ENCODE data around the gene SMAD3.

SMAD3 gene

DNA sequence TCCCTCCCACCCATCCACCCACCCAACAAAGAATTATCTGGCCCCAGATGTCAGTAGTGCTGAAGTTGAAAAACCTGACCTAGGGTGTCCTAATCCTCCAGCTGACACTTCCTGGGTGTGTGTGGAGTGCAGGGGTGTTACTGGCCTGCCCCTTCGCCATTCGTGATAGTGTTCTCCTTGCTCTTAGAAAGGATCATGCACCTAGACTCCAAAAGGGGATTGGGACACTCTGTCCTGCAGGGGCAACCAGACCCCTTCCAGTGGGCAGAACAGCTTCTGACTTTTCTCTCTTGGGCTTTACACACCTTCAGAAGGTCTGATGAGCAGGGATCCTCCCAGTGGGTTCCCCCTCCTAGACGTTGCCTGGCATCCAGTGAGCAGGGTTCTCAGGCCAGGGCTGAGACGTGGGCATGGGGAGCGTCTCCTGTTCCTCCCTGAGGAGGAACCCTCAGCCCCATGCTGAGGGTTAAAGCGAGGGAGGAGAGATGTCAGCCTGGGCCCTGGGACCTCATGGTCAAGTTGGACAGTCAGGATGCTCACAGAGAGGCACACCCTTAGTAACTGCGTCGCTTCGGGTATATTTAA lies 114.1 kb downstream of the SMAD3 start:
- no peak for DNase-seq

DNA sequence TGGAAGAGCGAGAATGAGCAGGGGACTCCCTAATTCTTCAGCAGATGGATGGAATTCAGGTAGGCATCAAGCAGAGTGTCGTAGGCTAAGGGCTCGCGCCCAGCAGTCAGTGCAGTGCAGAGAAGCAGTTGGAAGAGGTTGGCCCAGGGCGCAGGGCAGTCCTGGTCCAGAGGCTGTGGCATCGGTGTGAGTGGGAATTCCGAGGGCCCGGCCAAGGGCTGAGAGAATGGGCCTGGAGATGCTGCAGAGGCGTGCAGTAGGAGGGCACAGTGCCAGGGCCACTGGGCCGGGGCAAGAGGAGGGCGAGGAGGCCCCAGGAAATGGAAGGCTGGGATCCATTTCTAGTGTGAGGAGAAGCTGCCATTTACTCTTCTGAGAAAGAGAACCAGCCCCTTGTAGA lies 114.6 kb downstream of the SMAD3 start:
- DNase-seq: no peak

DNA sequence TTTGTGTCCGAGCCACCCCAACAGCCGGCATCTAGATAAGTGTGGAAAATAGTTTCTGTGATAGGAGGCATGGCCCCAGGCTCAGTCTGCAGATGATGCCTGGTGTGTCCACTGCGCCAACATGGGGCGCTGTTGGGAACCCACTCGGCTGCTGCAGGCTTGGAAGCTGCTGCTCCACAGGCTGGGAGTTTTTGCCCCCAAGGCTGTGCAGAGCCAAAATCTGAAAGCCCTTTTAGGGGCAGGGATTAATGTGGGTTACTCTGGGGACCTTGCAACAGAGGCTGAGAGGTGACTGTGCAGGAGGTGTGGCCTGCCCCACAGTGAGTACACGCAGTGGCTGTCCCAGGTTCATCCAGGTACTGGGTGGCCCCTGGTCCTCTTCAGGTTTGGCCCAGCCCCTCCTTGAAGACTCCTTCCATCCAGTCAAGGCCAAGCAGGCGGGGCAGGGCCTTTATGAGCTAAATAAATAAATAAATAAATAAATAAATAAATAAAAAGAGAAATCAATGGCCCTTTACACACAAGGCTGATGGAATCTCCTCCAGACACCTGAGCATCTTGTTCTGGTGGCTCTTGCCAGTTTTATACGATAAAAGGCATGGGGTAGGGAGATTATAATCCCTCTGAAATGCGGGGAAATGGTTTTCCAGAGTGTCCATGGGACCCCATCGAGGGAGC lies 115.3 kb downstream of the SMAD3 start:
- no peak for DNase-seq

DNA sequence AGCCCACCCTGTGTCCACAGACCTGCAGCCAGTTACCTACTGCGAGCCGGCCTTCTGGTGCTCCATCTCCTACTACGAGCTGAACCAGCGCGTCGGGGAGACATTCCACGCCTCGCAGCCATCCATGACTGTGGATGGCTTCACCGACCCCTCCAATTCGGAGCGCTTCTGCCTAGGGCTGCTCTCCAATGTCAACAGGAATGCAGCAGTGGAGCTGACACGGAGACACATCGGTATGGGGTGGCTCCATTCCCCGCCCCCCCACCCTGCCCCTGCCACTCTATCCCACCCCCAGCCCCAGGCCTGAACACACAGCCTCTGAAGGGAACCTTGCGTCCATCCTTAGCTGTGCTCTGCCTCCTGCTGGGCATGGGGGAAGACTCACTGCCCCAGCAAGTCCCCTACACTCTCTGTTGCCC lies 115.8 kb downstream of the SMAD3 start:
- DNase-seq: no peak

DNA sequence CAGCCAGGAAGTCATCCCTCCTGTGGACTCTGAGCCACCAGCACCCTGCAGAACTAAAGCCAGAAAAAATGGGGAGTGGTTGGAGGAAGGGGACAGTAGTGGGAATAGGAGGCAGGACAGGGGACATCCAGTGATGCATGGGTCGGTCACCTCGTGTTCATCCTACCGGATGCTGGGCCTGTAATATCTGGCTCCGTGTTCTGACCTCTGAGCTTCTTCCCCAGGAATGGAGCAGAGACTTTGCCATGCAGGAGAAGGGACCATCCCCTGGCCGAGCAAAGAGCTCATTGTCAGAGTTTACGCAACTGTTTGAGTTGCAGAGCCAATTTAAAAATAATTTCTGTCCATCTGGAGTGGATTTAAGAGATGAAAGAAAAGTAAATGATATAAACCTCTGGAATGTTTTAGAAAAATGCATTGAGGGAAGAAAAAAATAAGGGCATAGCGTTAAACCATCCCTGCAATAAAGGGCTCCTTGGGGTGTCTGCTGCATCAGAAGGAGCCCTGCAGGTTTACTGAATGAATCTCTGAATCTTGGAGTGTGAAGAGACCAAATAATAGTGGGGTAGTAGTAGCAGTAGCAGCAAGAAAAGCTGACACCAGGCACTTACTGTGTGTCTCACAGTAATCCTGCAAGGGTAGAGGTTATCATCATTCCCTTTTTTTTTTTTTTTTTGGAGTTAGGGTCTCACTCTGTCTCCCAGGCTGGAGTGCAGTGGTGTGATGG lies 118.2 kb downstream of the SMAD3 start:
- DNase-seq: no peak

DNA sequence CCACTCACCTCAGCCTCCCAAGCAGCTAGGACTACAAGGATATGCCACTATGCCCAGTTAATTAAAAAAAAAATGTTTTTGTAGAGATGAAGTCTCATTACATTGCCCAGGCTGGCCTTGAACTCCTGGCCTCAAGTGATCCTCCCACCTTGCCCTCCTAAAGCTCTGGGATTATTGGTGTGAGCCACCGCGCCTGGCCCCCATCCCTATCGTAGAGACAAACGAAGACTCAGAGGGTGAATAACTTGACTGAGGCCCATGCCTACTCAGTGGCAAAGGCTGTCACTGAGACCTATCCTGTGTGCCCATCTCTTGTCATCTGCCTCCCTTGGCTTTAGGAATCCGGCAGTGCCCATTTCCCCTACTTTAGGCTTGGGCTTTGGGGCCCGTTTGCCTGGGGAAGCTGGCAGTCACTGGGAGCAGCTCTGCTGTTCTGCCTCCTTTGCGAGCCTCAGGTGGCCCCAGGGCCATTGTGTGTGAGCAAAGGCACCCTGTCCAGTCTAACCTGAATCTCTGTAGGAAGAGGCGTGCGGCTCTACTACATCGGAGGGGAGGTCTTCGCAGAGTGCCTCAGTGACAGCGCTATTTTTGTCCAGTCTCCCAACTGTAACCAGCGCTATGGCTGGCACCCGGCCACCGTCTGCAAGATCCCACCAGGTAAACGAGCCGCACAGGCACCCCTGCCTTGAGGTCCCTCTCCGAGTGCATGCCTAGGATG lies 119.0 kb downstream of the SMAD3 start:
- DNase-seq: no peak

DNA sequence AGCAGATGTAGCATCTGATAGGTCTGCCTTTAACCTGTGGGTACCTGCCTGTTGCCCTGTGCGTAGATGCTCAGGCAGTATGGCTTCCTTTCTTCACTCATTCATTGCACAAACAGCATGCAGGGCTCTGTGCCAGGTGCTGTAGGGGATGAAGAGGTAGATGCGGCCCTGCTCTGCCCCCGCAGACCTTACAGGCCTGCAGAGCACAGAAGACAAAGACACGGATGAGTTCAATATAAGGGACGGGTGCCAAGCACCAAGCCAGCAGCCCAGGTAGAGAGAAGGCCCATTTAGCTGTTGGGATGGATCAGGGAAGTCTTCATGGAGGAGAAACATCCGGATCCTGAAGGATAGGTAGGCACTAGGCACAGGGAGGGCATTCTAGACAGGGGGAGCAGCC lies 119.6 kb downstream of the SMAD3 start:
- no peak for DNase-seq

DNA sequence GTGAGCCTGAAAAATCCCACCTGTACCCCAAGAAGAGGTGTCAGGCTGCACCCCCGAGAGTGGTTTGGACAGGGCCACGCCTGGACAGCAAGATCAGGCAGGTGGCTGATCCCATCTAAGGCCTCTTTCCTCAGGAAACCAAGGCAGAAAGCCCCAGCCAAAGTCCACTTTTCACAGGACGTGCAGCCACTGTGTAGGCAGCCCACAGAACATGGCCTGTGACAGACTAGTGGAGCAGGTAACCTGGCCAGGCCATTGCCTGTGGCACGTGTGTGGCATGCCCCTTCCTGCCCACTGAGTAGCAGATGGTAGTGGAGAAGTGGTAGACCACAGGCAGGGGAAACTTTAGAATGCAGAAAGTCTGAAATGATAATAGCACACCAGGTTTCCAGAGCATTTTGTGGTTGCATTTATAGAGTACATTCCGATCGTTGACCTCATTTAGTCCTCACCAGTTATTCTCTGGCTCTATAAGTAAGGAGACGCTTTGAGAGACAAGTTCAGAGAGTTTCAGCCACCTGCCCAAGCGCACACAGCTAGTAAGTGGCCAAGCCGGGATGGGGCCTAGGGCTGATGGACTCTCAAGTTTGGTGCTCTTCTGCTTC lies 120.3 kb downstream of the SMAD3 start:
- no peak for DNase-seq

DNA sequence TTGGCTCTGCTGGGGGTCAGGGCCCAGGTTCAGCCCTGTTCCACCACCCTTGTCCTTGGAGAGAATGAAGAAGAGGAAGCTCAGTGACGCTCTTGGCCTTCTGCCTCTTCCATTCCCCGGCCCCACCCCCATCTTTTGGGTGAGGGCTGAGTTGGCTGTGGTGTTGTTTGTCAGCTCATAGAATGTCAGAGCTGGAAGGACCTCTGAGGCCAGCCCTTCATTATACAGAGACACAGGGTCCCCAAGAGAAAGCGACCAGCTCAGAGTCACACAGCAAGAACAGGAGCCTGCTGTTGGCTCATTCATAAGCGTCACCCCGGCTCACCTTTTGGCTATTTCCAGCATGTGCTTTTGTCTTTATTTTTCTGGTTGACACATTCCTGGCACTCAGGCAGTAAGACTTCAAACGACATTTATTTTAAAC lies 120.8 kb downstream of the SMAD3 start:
- DNase-seq: peak in 16 of 51 donors; percentile 16 to 68 (median 26)

DNA sequence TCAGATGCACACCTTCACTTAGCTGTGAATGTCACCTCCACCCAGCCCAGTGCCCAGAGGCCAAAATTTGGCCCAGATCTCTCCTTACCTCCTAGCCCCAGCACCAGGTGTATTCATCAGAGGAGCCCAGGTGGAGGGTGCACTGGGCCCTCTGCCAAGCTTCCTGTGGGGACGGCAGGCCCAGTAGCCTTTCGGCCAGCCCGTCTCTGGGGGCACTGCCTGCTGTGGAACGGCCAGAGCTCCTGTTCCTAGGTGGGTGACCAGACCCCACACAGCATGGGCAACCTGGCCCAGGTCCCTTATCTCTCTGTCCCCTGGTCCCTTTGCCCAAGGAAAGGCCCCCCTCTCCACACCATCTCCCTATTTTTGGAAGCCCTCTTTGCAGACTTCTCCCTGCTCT lies 121.3 kb downstream of the SMAD3 start:
- DNase-seq: no peak

DNA sequence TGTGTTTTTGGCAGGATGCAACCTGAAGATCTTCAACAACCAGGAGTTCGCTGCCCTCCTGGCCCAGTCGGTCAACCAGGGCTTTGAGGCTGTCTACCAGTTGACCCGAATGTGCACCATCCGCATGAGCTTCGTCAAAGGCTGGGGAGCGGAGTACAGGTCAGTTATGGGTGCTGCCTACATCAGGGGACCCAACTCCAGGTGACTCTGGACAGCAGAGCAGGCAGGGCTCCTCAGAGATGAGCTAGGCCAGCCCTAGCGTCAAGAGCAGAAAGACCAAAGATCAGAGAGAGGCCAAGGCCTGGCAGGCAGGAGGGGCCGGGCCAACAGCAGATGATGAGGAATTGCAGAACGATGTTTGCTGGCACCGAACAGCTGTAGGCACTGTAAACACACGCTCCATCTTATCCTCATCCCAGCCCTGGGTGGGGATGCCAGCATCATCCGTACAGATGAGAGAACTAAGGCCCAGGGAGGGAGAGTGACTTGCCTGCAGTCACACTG lies 122.0 kb downstream of the SMAD3 start:
- DNase-seq: no peak

DNA sequence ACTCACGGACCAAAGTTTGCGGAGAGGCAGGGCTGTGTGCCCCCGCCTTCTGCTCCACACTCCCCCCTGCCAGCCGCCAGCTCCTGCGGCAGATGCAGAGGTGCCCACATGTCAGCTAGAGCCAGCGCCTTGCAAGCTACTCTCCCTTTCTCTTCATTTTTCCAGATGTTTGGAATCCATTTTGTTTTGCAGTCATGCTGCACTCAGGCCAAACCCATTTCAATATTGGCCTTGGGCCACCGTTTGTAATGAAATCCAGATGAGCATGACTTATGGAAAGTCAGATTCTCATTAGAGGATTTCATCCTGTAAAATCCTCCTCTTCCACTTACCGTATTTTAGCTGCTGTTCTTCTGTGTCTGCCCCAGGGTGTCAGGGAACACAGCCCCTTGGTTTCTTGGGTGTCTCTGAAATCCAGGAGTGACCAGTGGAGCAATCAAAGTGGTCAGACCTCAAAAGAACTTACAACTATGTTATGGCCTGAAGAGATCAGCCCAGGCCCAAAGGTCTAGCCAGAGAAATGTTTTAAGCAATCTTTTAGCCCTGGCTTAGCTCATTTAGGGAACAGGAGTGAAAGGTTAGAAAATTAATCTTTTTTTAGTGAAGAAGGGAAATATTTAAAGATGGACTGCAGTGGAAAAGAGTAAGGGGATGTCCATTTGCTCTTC lies 123.3 kb downstream of the SMAD3 start:
- DNase-seq: no peak

DNA sequence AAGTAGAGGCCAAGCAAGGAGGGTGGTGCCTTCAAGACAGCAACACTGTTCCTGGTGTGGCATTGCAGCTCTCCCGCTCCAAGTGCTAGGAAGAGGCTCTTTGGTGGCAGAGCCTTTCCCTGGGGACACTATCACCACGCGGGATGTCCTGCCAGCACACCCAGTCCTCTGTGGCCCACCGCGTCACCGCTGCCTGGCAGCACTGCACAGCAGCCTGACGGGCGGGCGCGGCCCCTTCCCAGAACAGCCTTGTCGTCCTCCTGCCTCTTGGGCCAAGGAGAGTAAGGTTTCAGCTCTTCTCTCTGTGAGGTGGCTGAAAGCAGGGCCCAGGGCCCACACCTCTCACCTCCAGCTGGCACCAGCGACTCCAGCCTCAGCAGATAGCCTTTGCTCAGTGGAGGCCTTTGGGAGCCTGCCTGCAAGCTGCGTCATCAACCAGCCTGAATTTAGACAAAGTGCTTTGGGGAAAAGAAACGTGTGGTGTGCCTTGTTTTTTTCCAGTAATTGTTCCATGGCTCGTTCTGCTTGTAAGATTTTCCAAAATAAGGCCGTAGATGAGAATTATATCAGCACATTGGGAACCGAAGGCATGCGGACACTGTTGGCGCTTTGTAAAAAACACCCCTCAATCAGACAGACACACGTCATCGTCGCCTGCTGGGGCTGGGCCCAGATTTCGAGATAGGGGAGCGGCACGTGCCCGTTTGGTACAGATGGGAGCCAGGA lies 124.1 kb downstream of the SMAD3 start:
- DNase-seq: no peak

DNA sequence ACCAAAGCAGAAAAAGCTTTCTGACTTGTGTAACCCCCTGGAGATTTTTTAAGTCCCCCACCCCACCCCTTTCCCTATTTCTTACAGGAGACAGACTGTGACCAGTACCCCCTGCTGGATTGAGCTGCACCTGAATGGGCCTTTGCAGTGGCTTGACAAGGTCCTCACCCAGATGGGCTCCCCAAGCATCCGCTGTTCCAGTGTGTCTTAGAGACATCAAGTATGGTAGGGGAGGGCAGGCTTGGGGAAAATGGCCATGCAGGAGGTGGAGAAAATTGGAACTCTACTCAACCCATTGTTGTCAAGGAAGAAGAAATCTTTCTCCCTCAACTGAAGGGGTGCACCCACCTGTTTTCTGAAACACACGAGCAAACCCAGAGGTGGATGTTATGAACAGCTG lies 124.9 kb downstream of the SMAD3 start:
- DNase-seq: no peak

DNA sequence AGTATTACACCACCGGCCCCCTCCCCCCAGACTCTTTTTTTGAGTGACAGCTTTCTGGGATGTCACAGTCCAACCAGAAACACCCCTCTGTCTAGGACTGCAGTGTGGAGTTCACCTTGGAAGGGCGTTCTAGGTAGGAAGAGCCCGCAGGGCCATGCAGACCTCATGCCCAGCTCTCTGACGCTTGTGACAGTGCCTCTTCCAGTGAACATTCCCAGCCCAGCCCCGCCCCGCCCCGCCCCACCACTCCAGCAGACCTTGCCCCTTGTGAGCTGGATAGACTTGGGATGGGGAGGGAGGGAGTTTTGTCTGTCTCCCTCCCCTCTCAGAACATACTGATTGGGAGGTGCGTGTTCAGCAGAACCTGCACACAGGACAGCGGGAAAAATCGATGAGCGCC lies 125.4 kb downstream of the SMAD3 start:
- DNase-seq: no peak

DNA sequence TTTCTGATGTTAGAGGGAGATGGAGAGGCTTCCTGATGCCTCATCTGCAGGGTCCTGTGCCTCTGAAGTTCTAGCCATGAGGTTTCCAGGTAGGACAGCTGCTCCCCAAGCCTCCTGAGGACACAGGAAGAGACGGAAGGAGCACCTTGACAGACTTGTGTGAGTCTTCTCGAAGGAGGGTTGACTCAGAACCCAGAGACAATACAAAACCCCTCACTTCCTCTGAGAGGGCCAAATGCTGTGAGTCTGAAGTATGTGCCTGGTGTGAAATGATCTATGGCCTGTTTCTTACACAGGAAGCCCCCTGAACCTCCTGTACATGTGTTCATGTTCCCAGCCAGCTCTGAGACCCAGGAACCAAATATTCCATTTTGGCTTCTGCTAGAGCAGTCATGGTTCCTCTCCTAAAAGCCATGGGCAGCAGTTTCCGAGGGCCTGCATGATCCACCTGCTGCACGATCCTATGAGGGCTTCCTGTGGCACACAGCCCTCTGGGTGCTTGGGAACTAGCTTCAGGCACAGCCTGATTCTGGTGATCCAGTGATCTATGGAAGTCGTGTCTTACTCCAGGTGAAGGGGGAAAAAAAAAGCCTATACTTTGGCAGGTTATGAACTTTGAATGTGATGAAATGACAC lies 126.9 kb downstream of the SMAD3 start:
- no peak for DNase-seq

DNA sequence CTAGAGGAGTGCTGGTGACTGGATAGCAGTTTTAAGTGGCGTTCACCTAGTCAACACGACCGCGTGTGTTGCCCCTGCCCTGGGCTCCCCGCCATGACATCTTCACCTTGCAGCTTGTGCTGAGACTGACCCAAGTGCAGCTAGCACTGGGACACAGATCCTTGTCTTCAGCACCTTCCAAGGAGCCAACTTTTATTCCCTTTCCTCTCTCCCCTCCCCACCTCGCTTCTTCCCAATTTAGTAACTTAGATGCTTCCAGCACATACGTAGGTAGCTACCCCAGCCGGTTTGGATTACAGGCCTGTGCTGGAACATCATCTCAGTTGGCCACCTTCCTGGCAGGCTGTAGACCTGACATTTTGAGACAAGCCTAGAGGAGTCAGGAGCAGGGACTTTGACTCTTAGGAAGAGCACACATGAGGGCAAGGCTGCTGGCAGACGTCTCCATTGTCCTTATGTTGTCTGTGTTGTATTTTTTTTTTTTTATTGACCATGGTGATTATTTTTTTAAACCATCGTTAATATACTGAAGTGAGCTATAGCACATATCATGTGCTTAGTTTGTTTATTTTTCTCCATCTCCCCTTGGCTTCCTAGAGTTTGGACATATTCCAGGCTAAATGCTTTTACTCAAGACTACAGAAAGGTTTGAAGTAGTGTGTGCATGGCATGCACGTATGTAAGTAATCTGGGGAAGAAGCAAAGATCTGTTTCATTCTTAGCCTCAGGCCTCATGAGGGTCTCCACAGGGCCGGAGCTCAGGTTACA lies 128.0 kb downstream of the SMAD3 start:
- DNase-seq: no peak

DNA sequence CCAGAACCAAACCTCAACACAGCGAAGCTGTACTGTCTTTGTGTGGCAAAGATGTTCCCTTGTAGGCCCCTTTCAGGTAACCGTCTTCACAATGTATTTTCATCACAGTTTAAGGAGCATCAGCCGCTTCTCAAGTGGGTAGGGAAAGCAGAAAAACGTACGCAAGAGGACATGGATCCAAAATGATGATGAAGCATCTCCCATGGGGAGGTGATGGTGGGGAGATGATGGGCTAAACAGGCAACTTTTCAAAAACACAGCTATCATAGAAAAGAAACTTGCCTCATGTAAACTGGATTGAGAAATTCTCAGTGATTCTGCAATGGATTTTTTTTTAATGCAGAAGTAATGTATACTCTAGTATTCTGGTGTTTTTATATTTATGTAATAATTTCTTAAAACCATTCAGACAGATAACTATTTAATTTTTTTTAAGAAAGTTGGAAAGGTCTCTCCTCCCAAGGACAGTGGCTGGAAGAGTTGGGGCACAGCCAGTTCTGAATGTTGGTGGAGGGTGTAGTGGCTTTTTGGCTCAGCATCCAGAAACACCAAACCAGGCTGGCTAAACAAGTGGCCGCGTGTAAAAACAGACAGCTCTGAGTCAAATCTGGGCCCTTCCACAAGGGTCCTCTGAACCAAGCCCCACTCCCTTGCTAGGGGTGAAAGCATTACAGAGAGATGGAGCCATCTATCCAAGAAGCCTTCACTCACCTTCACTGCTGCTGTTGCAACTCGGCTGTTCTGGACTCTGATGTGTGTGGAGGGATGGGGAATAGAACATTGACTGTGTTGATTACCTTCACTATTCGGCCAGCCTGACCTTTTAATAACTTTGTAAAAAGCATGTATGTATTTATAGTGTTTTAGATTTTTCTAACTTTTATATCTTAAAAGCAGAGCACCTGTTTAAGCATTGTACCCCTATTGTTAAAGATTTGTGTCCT lies 129.0 kb downstream of the SMAD3 start:
- no peak for DNase-seq

Data from hypothalamus (tissue), 51 donors.